HepG2 (cell line): Measurements from ENCODE around the gene CMTM1. TPM values are rescaled to one million over a fixed set of nuclear protein-coding genes. Genes with fewer than 3 reads are reported as not detected.

Source experiments
- ELK4 ChIP-seq: sonication (generic); formaldehyde crosslinking; IDR thresholded peaks from 2 replicates; pipeline ENCODE4 v1.9.0; 2021; ENCODE audit warnings: missing genetic modification reagents, borderline replicate concordance
- GPN1 ChIP-seq: sonication (generic); formaldehyde crosslinking; IDR thresholded peaks from 2 replicates; pipeline ENCODE4 v1.5.1; 2020; ENCODE audit warnings: missing genetic modification reagents, borderline replicate concordance
- MTA1 ChIP-seq: sonication (generic); formaldehyde crosslinking; IDR thresholded peaks from 2 replicates; pipeline ENCODE4 v1.4.0; 2020; ENCODE audit warnings: missing genetic modification reagents, mild to moderate bottlenecking, borderline replicate concordance
- NAIF1 ChIP-seq: sonication (generic); formaldehyde crosslinking; IDR thresholded peaks from 2 replicates; pipeline ENCODE4 v1.5.0; 2020; ENCODE audit warnings: mild to moderate bottlenecking, missing genetic modification reagents, borderline replicate concordance
- NCOA1 ChIP-seq: sonication (generic); formaldehyde crosslinking; IDR thresholded peaks from 2 replicates; pipeline ENCODE4 v1.9.0; 2021; ENCODE audit warnings: missing genetic modification reagents
- NR2F1 ChIP-seq, 2 experiments: fragments of 450-650 bp in 1 of 2; formaldehyde crosslinking in 1 of 2; IDR thresholded peaks; 2 replicates each; pipeline versions ENCODE4 v1.5.0 to v1.6.1; 2016 to 2020; ENCODE audit warnings: mild to moderate bottlenecking in 1 of 2, missing compliant biosample characterization in 1 of 2, missing genetic modification reagents in 1 of 2, moderate library complexity in 1 of 2
- POLR2AphosphoS5 ChIP-seq: IDR thresholded peaks from 2 replicates; pipeline ENCODE4 v1.6.1; 2012; ENCODE audit warnings: low read depth, low read length
- ZNF10 ChIP-seq: sonication (generic); formaldehyde crosslinking; IDR thresholded peaks from 2 replicates; pipeline ENCODE4 v1.4.0; 2020; ENCODE audit warnings: mild to moderate bottlenecking, low read depth, missing genetic modification reagents, borderline replicate concordance
- ZNF225 ChIP-seq: sonication (generic); formaldehyde crosslinking; IDR thresholded peaks from 2 replicates; pipeline ENCODE4 v1.4.0; 2020; ENCODE audit warnings: mild to moderate bottlenecking, missing genetic modification reagents
- ZNF430 ChIP-seq: sonication (generic); formaldehyde crosslinking; IDR thresholded peaks from 2 replicates; pipeline ENCODE4 v1.9.0; 2021; ENCODE audit warnings: mild to moderate bottlenecking, missing genetic modification reagents
- ZNF460 ChIP-seq: sonication (generic); formaldehyde crosslinking; IDR thresholded peaks from 2 replicates; pipeline ENCODE4 v1.5.1; 2020; ENCODE audit warnings: missing genetic modification reagents, mild to moderate bottlenecking, borderline replicate concordance
- ZNF549 ChIP-seq: sonication (generic); formaldehyde crosslinking; IDR thresholded peaks from 2 replicates; pipeline ENCODE4 v1.5.0; 2020; ENCODE audit warnings: missing genetic modification reagents
- ZNF556 ChIP-seq: sonication (generic); formaldehyde crosslinking; IDR thresholded peaks from 2 replicates; pipeline ENCODE4 v1.4.0; 2020; ENCODE audit warnings: mild to moderate bottlenecking, missing genetic modification reagents, borderline replicate concordance
- ZNF639 ChIP-seq: conservative IDR thresholded peaks from 2 replicates; pipeline ENCODE4 v1.6.1; 2018; ENCODE audit warnings: missing genetic modification reagents
- ZNF670 ChIP-seq: sonication (generic); formaldehyde crosslinking; IDR thresholded peaks from 2 replicates; pipeline ENCODE4 v1.8.0; 2022; ENCODE audit warnings: mild to moderate bottlenecking, missing genetic modification reagents, borderline replicate concordance
- ZNF746 ChIP-seq: sonication (generic); formaldehyde crosslinking; IDR thresholded peaks from 2 replicates; pipeline ENCODE4 v1.8.0; 2022; ENCODE audit warnings: mild to moderate bottlenecking, missing genetic modification reagents
- ZSCAN21 ChIP-seq: sonication (generic); formaldehyde crosslinking; IDR thresholded peaks from 2 replicates; pipeline ENCODE4 v1.8.0; 2022; ENCODE audit warnings: mild to moderate bottlenecking, missing genetic modification reagents, moderate library complexity, borderline replicate concordance
- polyA plus RNA-seq, 8 experiments: library from polyadenylated mRNA; depleted of rRNA in 3 of 8; stranded (reverse) in 7 of 8; unstranded in 1 of 8; fragments of >200 nt; fragmentation: Illumina TruSeq in 4 of 8; extraction: Trizol in 4 of 8; gene quantifications; 2 replicates each; pipeline versions ENCODE4 v1.2.1 to v1.2.3, GENCODE V29; 2011 to 2016; ENCODE audit warnings: low read depth in 4 of 8, missing spikeins in 1 of 8, mixed read lengths in 1 of 8; ENCODE audit not compliant: insufficient read depth in 1 of 8
- total RNA-seq, 5 experiments: library from RNA; depleted of rRNA; stranded (reverse); fragments of >200 nt; fragmentation: Illumina TruSeq; extraction: Trizol; gene quantifications; 2 replicates each; pipeline ENCODE4 v1.2.3, GENCODE V29; 2016; ENCODE audit warnings: low read depth in 1 of 5
- TF ChIP-seq, protein P1 (sequence below), 2 experiments: sonication (generic) in 1 of 2; formaldehyde crosslinking in 1 of 2; IDR thresholded peaks; 2 replicates each; pipeline versions ENCODE4 v1.5.1 to v1.6.1; 2011 to 2020; ENCODE audit warnings: borderline replicate concordance in 1 of 2, low read depth in 1 of 2, low read length in 1 of 2, mild to moderate bottlenecking in 1 of 2, missing genetic modification reagents in 1 of 2, moderate library complexity in 1 of 2
- TF ChIP-seq, protein P2 (sequence below): sonication (generic); formaldehyde crosslinking; IDR thresholded peaks from 2 replicates; pipeline ENCODE4 v1.4.0; 2020; ENCODE audit warnings: missing genetic modification reagents

The CMTM1 gene
- total and polyA plus RNA-seq, 2 of the 13 experiments (the other 11 are each of a cell fraction or from before 2014, with no cell fraction given): 1.7 to 2.9 TPM

- TF ChIP-seq ZNF556: peak; percentile 34; the same call in 1 of the 2 replicates
- TF ChIP-seq ZNF460: no peak; the same call in 1 of the 2 replicates
- 0 out of 2 replicates have a peak, but pooled peaks have one; percentile 2 for TF ChIP-seq ZNF549 (CRISPR knock-in tag)
- TF ChIP-seq NR2F1 (CRISPR knock-in tag; IDR thresholded peaks at IDR 0.05): no peak
- peak; percentile 48; the same call in 1 of the 2 replicates for TF ChIP-seq ZNF430 (CRISPR knock-in tag)
- no peak for TF ChIP-seq ELK4 (CRISPR knock-in tag)
- no peak for TF ChIP-seq ZNF10 (CRISPR knock-in tag)
- peak; percentile 63; the same call in 1 of the 2 replicates for TF ChIP-seq NAIF1 (CRISPR knock-in tag)
- TF ChIP-seq ZNF225 (CRISPR knock-in tag): peak; percentile 48
- TF ChIP-seq, protein P1, sequence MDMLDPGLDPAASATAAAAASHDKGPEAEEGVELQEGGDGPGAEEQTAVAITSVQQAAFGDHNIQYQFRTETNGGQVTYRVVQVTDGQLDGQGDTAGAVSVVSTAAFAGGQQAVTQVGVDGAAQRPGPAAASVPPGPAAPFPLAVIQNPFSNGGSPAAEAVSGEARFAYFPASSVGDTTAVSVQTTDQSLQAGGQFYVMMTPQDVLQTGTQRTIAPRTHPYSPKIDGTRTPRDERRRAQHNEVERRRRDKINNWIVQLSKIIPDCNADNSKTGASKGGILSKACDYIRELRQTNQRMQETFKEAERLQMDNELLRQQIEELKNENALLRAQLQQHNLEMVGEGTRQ (IDR thresholded peaks at IDR 0.05; ENCODE audit: low read depth, low read length): no peak
- TF ChIP-seq, protein P1 (CRISPR knock-in tag; IDR thresholded peaks at IDR 0.05; ENCODE audit: borderline replicate concordance): no peak
- peak; percentile 80; the same call in 1 of the 2 replicates for TF ChIP-seq ZNF746 (CRISPR knock-in tag)
- 0 out of 2 replicates have a peak, but pooled peaks have one; percentile 27 for TF ChIP-seq ZNF639 (CRISPR knock-in tag)
- peak; percentile 91 for TF ChIP-seq POLR2AphosphoS5
- TF ChIP-seq, protein P2, sequence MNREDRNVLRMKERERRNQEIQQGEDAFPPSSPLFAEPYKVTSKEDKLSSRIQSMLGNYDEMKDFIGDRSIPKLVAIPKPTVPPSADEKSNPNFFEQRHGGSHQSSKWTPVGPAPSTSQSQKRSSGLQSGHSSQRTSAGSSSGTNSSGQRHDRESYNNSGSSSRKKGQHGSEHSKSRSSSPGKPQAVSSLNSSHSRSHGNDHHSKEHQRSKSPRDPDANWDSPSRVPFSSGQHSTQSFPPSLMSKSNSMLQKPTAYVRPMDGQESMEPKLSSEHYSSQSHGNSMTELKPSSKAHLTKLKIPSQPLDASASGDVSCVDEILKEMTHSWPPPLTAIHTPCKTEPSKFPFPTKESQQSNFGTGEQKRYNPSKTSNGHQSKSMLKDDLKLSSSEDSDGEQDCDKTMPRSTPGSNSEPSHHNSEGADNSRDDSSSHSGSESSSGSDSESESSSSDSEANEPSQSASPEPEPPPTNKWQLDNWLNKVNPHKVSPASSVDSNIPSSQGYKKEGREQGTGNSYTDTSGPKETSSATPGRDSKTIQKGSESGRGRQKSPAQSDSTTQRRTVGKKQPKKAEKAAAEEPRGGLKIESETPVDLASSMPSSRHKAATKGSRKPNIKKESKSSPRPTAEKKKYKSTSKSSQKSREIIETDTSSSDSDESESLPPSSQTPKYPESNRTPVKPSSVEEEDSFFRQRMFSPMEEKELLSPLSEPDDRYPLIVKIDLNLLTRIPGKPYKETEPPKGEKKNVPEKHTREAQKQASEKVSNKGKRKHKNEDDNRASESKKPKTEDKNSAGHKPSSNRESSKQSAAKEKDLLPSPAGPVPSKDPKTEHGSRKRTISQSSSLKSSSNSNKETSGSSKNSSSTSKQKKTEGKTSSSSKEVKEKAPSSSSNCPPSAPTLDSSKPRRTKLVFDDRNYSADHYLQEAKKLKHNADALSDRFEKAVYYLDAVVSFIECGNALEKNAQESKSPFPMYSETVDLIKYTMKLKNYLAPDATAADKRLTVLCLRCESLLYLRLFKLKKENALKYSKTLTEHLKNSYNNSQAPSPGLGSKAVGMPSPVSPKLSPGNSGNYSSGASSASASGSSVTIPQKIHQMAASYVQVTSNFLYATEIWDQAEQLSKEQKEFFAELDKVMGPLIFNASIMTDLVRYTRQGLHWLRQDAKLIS (CRISPR knock-in tag): no peak; the same call in 1 of the 2 replicates
- no peak for TF ChIP-seq MTA1 (CRISPR knock-in tag)
- peak; percentile 8; the same call in 1 of the 2 replicates for TF ChIP-seq ZNF670 (CRISPR knock-in tag)
- no peak; the same call in 1 of the 2 replicates for TF ChIP-seq GPN1
- TF ChIP-seq NCOA1 (CRISPR knock-in tag): peak; percentile 95
- peak; percentile 91 for TF ChIP-seq ZSCAN21
These were observed 16.7 kb upstream of the CMTM1 start, which contains the start of gene TK2 (continued) for GRCh38 chr16:66549284-66550131.
